ENCODE data around the gene DMAC2L.
"Not testable (repeated sequence)": the region's sequence is repeated elsewhere in the genome, so short reads cannot be mapped to it uniquely, and the experiment has no call there.

DMAC2L gene

GRCh38 chr14:50331596-50331995 is 19.5 kb downstream of the DMAC2L start:
- DNase-seq, result no peak

GRCh38 chr14:50333014-50333509 is 20.9 kb downstream of the DMAC2L start:
- no peak for DNase-seq

GRCh38 chr14:50334211-50334610 is 22.1 kb downstream of the DMAC2L start:
- no peak for DNase-seq

- DNase-seq, result no peak
Observed at GRCh38 chr14:50335389-50335788, 23.3 kb downstream of the DMAC2L start.

- no peak for DNase-seq
Observed at GRCh38 chr14:50335989-50336824, 24.1 kb downstream of the DMAC2L start.

GRCh38 chr14:50338587-50338986 is 26.5 kb downstream of the DMAC2L start:
- DNase-seq, result no peak

GRCh38 chr14:50339178-50339804 is 27.2 kb downstream of the DMAC2L start:
- no peak for DNase-seq

GRCh38 chr14:50340045-50340444 is 27.9 kb downstream of the DMAC2L start:
- no peak for DNase-seq

- DNase-seq, result no peak
Observed at GRCh38 chr14:50340963-50341362, 28.8 kb downstream of the DMAC2L start.

GRCh38 chr14:50342221-50343078 is 30.3 kb downstream of the DMAC2L start:
- no peak for DNase-seq

GRCh38 chr14:50343434-50343833 is 31.3 kb downstream of the DMAC2L start:
- no peak for DNase-seq

GRCh38 chr14:50344116-50344775 is 32.1 kb downstream of the DMAC2L start:
- DNase-seq, result no peak

GRCh38 chr14:50344876-50345563 is 32.9 kb downstream of the DMAC2L start:
- no peak for DNase-seq

GRCh38 chr14:50345846-50346422 is 33.8 kb downstream of the DMAC2L start:
- no peak for DNase-seq

GRCh38 chr14:50347521-50347920 is 35.4 kb downstream of the DMAC2L start:
- no peak for DNase-seq

- DNase-seq, result no peak
Observed at GRCh38 chr14:50348933-50349332, 36.8 kb downstream of the DMAC2L start.

- DNase-seq, result no peak
Observed at GRCh38 chr14:50350975-50351374, 38.9 kb downstream of the DMAC2L start.

GRCh38 chr14:50352584-50352983 is 40.5 kb downstream of the DMAC2L start:
- no peak for DNase-seq

GRCh38 chr14:50353126-50353525 is 41.0 kb downstream of the DMAC2L start:
- no peak for DNase-seq

- DNase-seq, result no peak
Observed at GRCh38 chr14:50354527-50354926, 42.4 kb downstream of the DMAC2L start.

GRCh38 chr14:50355692-50356091 is 43.6 kb downstream of the DMAC2L start:
- DNase-seq, result no peak

GRCh38 chr14:50356283-50356682 is 44.2 kb downstream of the DMAC2L start:
- not testable (repeated sequence) for DNase-seq

Data from SW 1271 (cell line).